GM12891 (cell line): Measurements from ENCODE around the gene VEZT.
"Not testable (repeated sequence)": the region's sequence is repeated elsewhere in the genome, so short reads cannot be mapped to it uniquely, and the experiment has no call there.

ENCODE experiments used
- DNase-seq: peaks from one replicate; pipeline ENCODE4 v3.0.0; 2011; ENCODE audit warnings: low spot score; ENCODE audit not compliant: insufficient read length
- FAIRE-seq: peaks from 2 replicates; lab custom pipeline; 2011; peaks lifted over from hg19 to GRCh38; lab: Jason Lieb, UNC
- PAX5 ChIP-seq: IDR thresholded peaks from 2 replicates; pipeline ENCODE4 v1.6.1; 2011; ENCODE audit warnings: low read length, moderate library complexity, mild to moderate bottlenecking; ENCODE audit not compliant: insufficient read depth, severe bottlenecking
- POLR2A ChIP-seq: IDR thresholded peaks from 2 replicates; pipeline ENCODE4 v1.6.1; 2011; ENCODE audit warnings: low read depth, low read length, control low read depth
- POLR2AphosphoS5 ChIP-seq: IDR thresholded peaks from 2 replicates; pipeline ENCODE4 v1.6.1; 2011; ENCODE audit warnings: low read depth, low read length, control low read depth
- POU2F2 ChIP-seq: IDR thresholded peaks from 2 replicates; pipeline ENCODE4 v1.6.1; 2011; ENCODE audit warnings: low read depth, mild to moderate bottlenecking, control low read depth, low read length, moderate library complexity
- SPI1 ChIP-seq: IDR thresholded peaks from 2 replicates; pipeline ENCODE4 v1.6.1; 2011; ENCODE audit warnings: low read depth, low read length, control low read depth
- TAF1 ChIP-seq: IDR thresholded peaks from 2 replicates; pipeline ENCODE4 v1.6.1; 2011; ENCODE audit warnings: low read depth, low read length, control low read depth

Gene VEZT

DNA sequence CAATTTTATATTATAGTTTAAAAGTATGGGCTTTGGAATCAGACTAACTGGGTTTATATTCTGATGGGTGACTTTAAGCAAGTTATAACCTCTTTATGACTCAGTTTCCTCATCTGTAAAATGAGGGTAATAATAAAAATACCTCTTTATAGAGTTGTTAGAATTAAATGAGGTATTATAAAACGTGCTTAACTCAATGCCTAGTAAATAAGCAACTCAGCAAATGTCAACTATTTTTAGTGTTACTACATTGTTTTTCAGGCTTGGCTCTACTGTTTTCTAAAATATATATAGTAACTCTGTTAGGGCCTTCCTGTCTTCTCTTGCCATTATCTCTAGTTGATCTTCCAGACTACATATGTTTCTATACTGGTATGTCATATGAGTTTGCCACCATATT lies 20.5 kb downstream of the VEZT start:
- FAIRE-seq (no peak), DNase-seq (no peak)
- no peak for TF ChIP-seq TAF1
- TF ChIP-seq PAX5 = no peak
- TF ChIP-seq POLR2AphosphoS5 = no peak
- TF ChIP-seq SPI1 = no peak
- TF ChIP-seq POLR2A = no peak
- TF ChIP-seq POU2F2 = no peak

DNA sequence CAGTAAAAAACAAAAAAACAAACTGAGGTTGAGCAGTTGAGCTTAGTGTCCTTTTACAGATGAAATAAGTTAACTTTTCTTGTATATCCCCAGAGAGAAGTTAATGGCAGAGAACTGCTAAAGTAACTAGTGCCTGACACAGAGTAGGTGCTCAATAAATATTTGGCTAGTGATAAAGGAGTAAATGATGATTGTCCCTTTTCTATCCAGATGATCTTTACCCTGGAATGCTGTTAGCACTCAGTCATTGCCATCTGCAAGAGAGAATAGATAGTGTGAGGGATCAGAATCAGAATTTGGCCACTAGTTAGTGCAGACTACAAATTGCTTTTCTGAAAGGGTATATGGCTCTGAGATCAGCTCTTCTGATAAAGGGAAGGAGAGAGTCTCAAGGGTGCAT lies 21.6 kb downstream of the VEZT start:
- no peak for DNase-seq
- no peak for FAIRE-seq

DNA sequence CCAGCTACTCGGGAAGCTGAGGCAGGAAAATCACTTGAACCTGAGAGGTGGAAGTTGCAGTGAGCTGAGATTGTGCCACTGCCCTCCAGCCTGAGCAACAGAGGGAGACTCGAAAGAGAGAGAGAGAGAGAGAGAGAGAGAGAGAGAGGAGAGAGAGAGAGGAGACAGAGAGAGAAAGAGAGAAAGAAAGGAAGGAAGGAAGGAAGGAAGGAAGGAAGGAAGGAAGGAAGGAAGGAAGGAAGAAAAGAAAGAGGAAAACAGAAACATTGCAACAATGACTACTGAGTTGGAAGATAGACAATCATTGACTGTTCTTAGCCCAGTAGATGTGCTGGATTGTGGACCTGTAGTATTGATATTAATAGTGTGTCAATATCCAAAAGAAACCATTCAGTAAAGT lies 22.2 kb downstream of the VEZT start:
- not testable (repeated sequence) for FAIRE-seq

More for the DNA sequence above, 21.6 kb downstream of the VEZT start:
- no peak for TF ChIP-seq POLR2AphosphoS5
- no peak for TF ChIP-seq POLR2A
- TF ChIP-seq PAX5 = no peak
- no peak for TF ChIP-seq TAF1
- TF ChIP-seq SPI1 = no peak
- no peak for TF ChIP-seq POU2F2

DNA sequence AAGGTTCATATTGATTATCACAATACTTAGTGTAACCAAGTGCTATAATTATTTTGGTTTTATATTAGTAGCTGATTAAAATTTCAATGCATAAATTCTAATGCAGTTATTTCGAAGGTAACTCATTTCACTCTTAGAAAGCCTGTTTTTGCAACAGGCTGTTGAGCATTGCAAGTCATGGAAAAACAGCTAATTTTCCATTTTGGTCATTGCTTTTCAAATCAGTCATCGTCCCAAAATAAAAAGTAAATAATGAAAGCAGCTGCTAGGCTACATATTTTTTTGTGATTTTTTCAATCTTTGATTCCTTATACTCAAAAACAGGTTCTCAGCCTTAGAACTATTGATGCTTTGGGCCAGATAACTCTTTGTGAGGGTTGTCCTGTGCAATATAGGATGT lies 22.9 kb downstream of the VEZT start:
- DNase-seq (no peak), FAIRE-seq (no peak)
- TF ChIP-seq TAF1 = no peak
- TF ChIP-seq POU2F2 = no peak
- TF ChIP-seq POLR2A = no peak
- TF ChIP-seq PAX5 = no peak
- no peak for TF ChIP-seq POLR2AphosphoS5
- TF ChIP-seq SPI1 = no peak

More for the DNA sequence above, 22.2 kb downstream of the VEZT start:
- not testable (repeated sequence) for DNase-seq

GRCh38 chr12:95241138-95241537 lies 23.5 kb downstream of the VEZT start:
- FAIRE-seq, DNase-seq: not testable (repeated sequence)

- FAIRE-seq = no peak
- TF ChIP-seq PAX5 (no peak), POU2F2 (no peak), SPI1 (no peak), POLR2A (no peak), POLR2AphosphoS5 (no peak), TAF1 (no peak)
Measured at GRCh38 chr12:95241761-95242506, 24.3 kb downstream of the VEZT start.

DNA sequence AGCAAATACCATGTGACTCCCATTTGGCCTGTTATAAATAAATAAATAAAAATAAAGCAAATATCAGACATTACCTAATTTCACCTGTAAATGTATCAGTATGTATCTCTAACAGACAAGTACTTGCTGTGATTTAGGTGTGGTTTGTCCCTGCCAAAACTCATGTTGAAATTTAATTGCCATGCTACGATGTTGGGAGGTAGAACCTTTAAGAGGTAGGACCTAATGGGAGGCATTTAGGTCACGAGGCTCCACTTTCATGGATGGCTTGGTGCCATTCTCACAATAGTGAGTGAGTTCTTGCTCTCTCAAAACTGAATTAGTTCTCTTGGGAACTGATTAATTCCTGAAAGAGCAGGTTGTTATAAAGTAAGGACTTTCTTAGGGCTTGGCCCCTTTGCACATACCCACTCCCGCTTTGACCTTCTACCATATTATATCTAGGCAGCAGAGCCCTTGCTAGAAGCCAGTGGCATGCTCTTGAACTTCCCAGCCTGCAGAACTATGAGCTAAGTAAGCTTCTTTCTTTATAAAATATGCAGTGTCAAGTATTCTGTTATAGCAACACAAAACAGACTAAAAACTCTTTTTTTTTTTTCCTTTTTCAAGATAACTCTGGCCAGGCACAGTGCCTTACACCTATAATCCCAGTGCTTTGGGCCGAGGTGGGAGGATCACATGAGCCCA lies 26.0 kb downstream of the VEZT start:
- no peak for FAIRE-seq
- TF ChIP-seq PAX5 (no peak), POU2F2 (no peak), TAF1 (no peak), SPI1 (no peak), POLR2A (no peak), POLR2AphosphoS5 (no peak)
- no peak for DNase-seq

More at GRCh38 chr12:95241761-95242506, 24.3 kb downstream of the VEZT start:
- no peak for DNase-seq

DNA sequence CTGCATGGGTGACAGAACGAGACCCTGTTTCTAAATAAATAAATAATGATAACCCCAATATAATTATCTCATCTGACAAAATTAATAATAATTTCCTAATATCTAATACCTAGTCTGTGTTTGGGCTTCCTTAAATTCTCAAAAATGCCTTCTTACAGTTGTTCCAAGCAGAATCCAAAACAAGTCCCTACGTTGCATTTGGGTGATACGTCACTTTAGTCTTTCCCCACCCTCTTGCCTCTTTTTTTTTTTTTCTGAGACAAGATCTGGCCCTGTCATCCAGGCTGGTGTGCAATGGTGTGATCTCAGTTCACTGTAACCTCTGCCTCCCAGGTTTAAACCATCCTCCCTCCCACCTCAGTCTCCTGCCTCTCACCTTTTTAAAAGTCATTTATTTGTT lies 26.7 kb downstream of the VEZT start:
- TF ChIP-seq SPI1 (no peak), TAF1 (no peak), PAX5 (no peak), POU2F2 (no peak), POLR2AphosphoS5 (no peak), POLR2A (no peak)
- DNase-seq (no peak), FAIRE-seq (no peak)

DNA sequence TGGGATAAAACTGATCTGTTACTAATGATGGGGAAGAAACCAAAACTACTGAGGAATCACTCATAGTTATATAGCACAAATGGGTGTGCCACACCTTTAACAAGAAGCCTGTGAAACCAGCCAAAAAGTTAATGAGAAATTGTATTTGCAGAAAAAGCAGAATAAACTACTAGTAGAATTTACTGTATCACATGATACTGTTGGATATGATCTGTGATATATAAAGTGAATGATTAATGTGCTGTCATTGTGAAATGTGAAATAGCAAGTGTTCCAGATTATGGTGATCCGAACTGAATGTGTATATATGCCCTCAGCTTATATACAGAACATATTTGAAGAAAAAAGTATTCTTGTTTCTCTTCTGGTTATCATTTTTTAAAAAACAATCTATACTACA lies 30.5 kb downstream of the VEZT start:
- FAIRE-seq = peak; percentile 57

GRCh38 chr12:95248604-95249360 lies 31.2 kb downstream of the VEZT start:
- no peak for FAIRE-seq

More for the DNA sequence above, 30.5 kb downstream of the VEZT start:
- no peak for DNase-seq
- TF ChIP-seq POLR2AphosphoS5 = no peak
- no peak for TF ChIP-seq POLR2A
- no peak for TF ChIP-seq PAX5
- no peak for TF ChIP-seq TAF1

More at GRCh38 chr12:95248604-95249360, 31.2 kb downstream of the VEZT start:
- no peak for TF ChIP-seq POLR2AphosphoS5
- no peak for TF ChIP-seq TAF1
- TF ChIP-seq POLR2A = no peak
- TF ChIP-seq PAX5 = no peak
- DNase-seq = no peak
